GM18508 (cell line): ENCODE data around the gene TEX52.
"Not testable (repeated sequence)": the region's sequence is repeated elsewhere in the genome, so short reads cannot be mapped to it uniquely, and the experiment has no call there.

Experiments
- ATAC-seq: cut with Tn5 transposase; IDR thresholded peaks from one replicate; pipeline ENCODE4 v1.9.1; 2021; ENCODE audit warnings: moderate number of reproducible peaks; ENCODE audit not compliant: insufficient read depth, unreplicated experiment

Gene TEX52

GRCh38 chr12:2868986-2869632, 12.3 kb upstream of the TEX52 start:
- ATAC-seq = not testable (repeated sequence)

GRCh38 chr12:2864198-2864597, 7.4 kb upstream of the TEX52 start:
- no peak for ATAC-seq

- ATAC-seq = not testable (repeated sequence)
These were observed 6.6 kb upstream of the TEX52 start for GRCh38 chr12:2863402-2863801.

GRCh38 chr12:2862876-2863275, 6.0 kb upstream of the TEX52 start:
- ATAC-seq = no peak

- ATAC-seq = no peak
These were observed 3.3 kb upstream of the TEX52 start for GRCh38 chr12:2860170-2860569.

- ATAC-seq = no peak
These were observed 2.1 kb upstream of the TEX52 start for GRCh38 chr12:2858944-2859421.

- no peak for ATAC-seq
These were observed 1.5 kb upstream of the TEX52 start for GRCh38 chr12:2858334-2858733.

- no peak for ATAC-seq
These were observed 737 bp upstream of the TEX52 start for GRCh38 chr12:2857576-2857975.

GRCh38 chr12:2856051-2856450, 788 bp downstream of the TEX52 start:
- no peak for ATAC-seq

- no peak for ATAC-seq
These were observed 1.3 kb downstream of the TEX52 start for GRCh38 chr12:2855546-2855945.

- ATAC-seq = no peak
These were observed 2.0 kb downstream of the TEX52 start for GRCh38 chr12:2854669-2855453.

- no peak for ATAC-seq
These were observed 3.2 kb downstream of the TEX52 start for GRCh38 chr12:2853626-2854025.

- ATAC-seq = no peak
These were observed 4.9 kb downstream of the TEX52 start for GRCh38 chr12:2851931-2852330.

- ATAC-seq = no peak
These were observed 11.6 kb downstream of the TEX52 start for GRCh38 chr12:2845280-2845679.

GRCh38 chr12:2844786-2845185, 12.1 kb downstream of the TEX52 start:
- ATAC-seq = no peak

GRCh38 chr12:2842948-2843347, 13.9 kb downstream of the TEX52 start:
- ATAC-seq = no peak

- no peak for ATAC-seq
These were observed 15.7 kb downstream of the TEX52 start for GRCh38 chr12:2841056-2841650.

- no peak for ATAC-seq
These were observed 20.3 kb downstream of the TEX52 start for GRCh38 chr12:2836574-2836973.

GRCh38 chr12:2835691-2836403, 21.0 kb downstream of the TEX52 start:
- ATAC-seq = no peak

- no peak for ATAC-seq
These were observed 22.0 kb downstream of the TEX52 start, which contains the start of gene NRIP2 for GRCh38 chr12:2834581-2835491. Gene NRIP2 (minus strand): TSS chr12:2835035. CDS start chr12:2834983, 52 bp downstream.
